ENCODE results near the gene GABARAPL2.

GRCh38 chr16:75578725-75579124 lies 12.5 kb downstream of the GABARAPL2 start:
- TF ChIP-seq, protein P1, sequence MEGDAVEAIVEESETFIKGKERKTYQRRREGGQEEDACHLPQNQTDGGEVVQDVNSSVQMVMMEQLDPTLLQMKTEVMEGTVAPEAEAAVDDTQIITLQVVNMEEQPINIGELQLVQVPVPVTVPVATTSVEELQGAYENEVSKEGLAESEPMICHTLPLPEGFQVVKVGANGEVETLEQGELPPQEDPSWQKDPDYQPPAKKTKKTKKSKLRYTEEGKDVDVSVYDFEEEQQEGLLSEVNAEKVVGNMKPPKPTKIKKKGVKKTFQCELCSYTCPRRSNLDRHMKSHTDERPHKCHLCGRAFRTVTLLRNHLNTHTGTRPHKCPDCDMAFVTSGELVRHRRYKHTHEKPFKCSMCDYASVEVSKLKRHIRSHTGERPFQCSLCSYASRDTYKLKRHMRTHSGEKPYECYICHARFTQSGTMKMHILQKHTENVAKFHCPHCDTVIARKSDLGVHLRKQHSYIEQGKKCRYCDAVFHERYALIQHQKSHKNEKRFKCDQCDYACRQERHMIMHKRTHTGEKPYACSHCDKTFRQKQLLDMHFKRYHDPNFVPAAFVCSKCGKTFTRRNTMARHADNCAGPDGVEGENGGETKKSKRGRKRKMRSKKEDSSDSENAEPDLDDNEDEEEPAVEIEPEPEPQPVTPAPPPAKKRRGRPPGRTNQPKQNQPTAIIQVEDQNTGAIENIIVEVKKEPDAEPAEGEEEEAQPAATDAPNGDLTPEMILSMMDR (IDR thresholded peaks at IDR 0.05; ENCODE audit: low read depth, low read length), result no peak
- TF ChIP-seq POLR2A (IDR thresholded peaks at IDR 0.05; ENCODE audit: extremely low read depth, insufficient read length), result no peak
- TF ChIP-seq, protein P2, sequence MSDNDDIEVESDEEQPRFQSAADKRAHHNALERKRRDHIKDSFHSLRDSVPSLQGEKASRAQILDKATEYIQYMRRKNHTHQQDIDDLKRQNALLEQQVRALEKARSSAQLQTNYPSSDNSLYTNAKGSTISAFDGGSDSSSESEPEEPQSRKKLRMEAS (IDR thresholded peaks at IDR 0.05; ENCODE audit: low read depth, low read length), result no peak

Measured in NB4 (cell line).